SJSA1 (cell line): Measurements from ENCODE around the gene PPP1R7. TPM values are rescaled to one million over a fixed set of nuclear protein-coding genes. Genes with fewer than 3 reads are reported as not detected.

Experiments
- DNase-seq, 2 experiments: peaks; one replicate each; pipeline ENCODE4 v3.0.0-alpha.2; 2015 to 2020; ENCODE audit warnings: low spot score in 2 of 2, low read depth in 1 of 2
- H3K27ac ChIP-seq: fragments of 250-450 bp; sonication (Bioruptor Pico); 2 replicates; pipeline ENCODE4 v1.5.1; 2020; ENCODE audit warnings: mild to moderate bottlenecking, moderate library complexity
- H3K27me3 ChIP-seq: fragments of 250-450 bp; sonication (Bioruptor Pico); replicated peaks from 2 replicates; pipeline ENCODE4 v1.5.1; 2020; ENCODE audit warnings: mild to moderate bottlenecking, moderate library complexity
- H3K36me3 ChIP-seq: fragments of 250-450 bp; sonication (Bioruptor Pico); 2 replicates; pipeline ENCODE4 v1.5.1; 2020; ENCODE audit warnings: mild to moderate bottlenecking
- H3K4me1 ChIP-seq: fragments of 250-450 bp; sonication (Bioruptor Pico); replicated peaks from 2 replicates; pipeline ENCODE4 v1.6.1; 2021; ENCODE audit warnings: mild to moderate bottlenecking
- H3K4me3 ChIP-seq: fragments of 250-450 bp; sonication (Bioruptor Pico); 2 replicates; pipeline ENCODE4 v1.5.1; 2020; ENCODE audit warnings: mild to moderate bottlenecking
- H3K9me3 ChIP-seq: fragments of 250-450 bp; sonication (Bioruptor Pico); replicated peaks from 2 replicates; pipeline ENCODE4 v1.5.1; 2020; ENCODE audit warnings: mild to moderate bottlenecking
- total RNA-seq: library from RNA; depleted of rRNA; stranded (reverse); fragments of >200 nt; shearing (Covaris generic); gene quantifications from 2 replicates; pipeline ENCODE4 v1.2.3, GENCODE V29; 2014

The PPP1R7 gene
- total RNA-seq, 1 experiment from 2014 or later = 159 TPM

- DNase-seq = no peak
- no peak overlapping the region for H3K27ac ChIP-seq
- H3K4me1 ChIP-seq = no peaks in the 10 kb centered on the region
- H3K9me3 ChIP-seq = no peaks in the 10 kb centered on the region
- no peak overlapping the region for H3K4me3 ChIP-seq
- no peaks in the 10 kb centered on the region for H3K27me3 ChIP-seq
- peaks cover 49% of the 10 kb centered on the region for H3K36me3 ChIP-seq
Measured at GRCh38 chr2:241128266-241128665, 22.0 kb upstream of the PPP1R7 start.

GRCh38 chr2:241129086-241129871 is 21.0 kb upstream of the PPP1R7 start:
- Histone ChIP-seq H3K9me3 (no peaks in the 10 kb centered on the region), H3K27me3 (no peaks in the 10 kb centered on the region), H3K27ac (no peak overlapping the region), H3K36me3 (peaks cover 42% of the 10 kb centered on the region), H3K4me1 (no peaks in the 10 kb centered on the region), H3K4me3 (no peak overlapping the region)
- peak in 1 of 2 experiments; percentile 33 for DNase-seq

GRCh38 chr2:241130316-241130715 is 20.0 kb upstream of the PPP1R7 start:
- Histone ChIP-seq H3K36me3 (peaks cover 47% of the 10 kb centered on the region), H3K4me3 (no peak overlapping the region), H3K27ac (no peak overlapping the region), H3K27me3 (no peaks in the 10 kb centered on the region), H3K4me1 (no peaks in the 10 kb centered on the region), H3K9me3 (no peaks in the 10 kb centered on the region)
- peak in 1 of 2 experiments; percentile 37 for DNase-seq

- Histone ChIP-seq H3K9me3 (no peaks in the 10 kb centered on the region), H3K27me3 (no peaks in the 10 kb centered on the region), H3K4me3 (no peak overlapping the region), H3K36me3 (peaks cover 49% of the 10 kb centered on the region), H3K27ac (no peak overlapping the region), H3K4me1 (no peaks in the 10 kb centered on the region; the same call in 1 of the 2 replicates)
- no peak for DNase-seq
Measured at GRCh38 chr2:241131531-241131930, 18.7 kb upstream of the PPP1R7 start.

- H3K27me3 ChIP-seq = no peaks in the 10 kb centered on the region
- H3K4me3 ChIP-seq = no peak overlapping the region
- H3K27ac ChIP-seq = no peak overlapping the region
- H3K9me3 ChIP-seq = no peaks in the 10 kb centered on the region
- peaks cover 13% of the 10 kb centered on the region for H3K4me1 ChIP-seq
- H3K36me3 ChIP-seq = peaks cover 48% of the 10 kb centered on the region
- DNase-seq = no peak
Measured at GRCh38 chr2:241132538-241133435, 17.5 kb upstream of the PPP1R7 start.

GRCh38 chr2:241133436-241133820 is 16.8 kb upstream of the PPP1R7 start:
- H3K4me3 ChIP-seq = no peak overlapping the region
- no peaks in the 10 kb centered on the region for H3K9me3 ChIP-seq
- H3K4me1 ChIP-seq = peaks cover 19% of the 10 kb centered on the region
- no peak overlapping the region for H3K27ac ChIP-seq
- H3K27me3 ChIP-seq = no peaks in the 10 kb centered on the region
- DNase-seq = no peak
- H3K36me3 ChIP-seq = peaks cover 54% of the 10 kb centered on the region

GRCh38 chr2:241134711-241135110 is 15.6 kb upstream of the PPP1R7 start:
- no peaks in the 10 kb centered on the region for H3K27me3 ChIP-seq
- no peak overlapping the region for H3K27ac ChIP-seq
- no peak for DNase-seq
- H3K4me3 ChIP-seq = no peak overlapping the region
- peaks cover 32% of the 10 kb centered on the region for H3K4me1 ChIP-seq
- H3K9me3 ChIP-seq = no peaks in the 10 kb centered on the region
- peaks cover 57% of the 10 kb centered on the region for H3K36me3 ChIP-seq

- H3K9me3 ChIP-seq = no peaks in the 10 kb centered on the region
- H3K4me1 ChIP-seq = peaks cover 42% of the 10 kb centered on the region
Measured at GRCh38 chr2:241135737-241136136, 14.5 kb upstream of the PPP1R7 start.

GRCh38 chr2:241136191-241136590 is 14.1 kb upstream of the PPP1R7 start:
- no peaks in the 10 kb centered on the region for H3K9me3 ChIP-seq
- peaks cover 67% of the 10 kb centered on the region for H3K36me3 ChIP-seq
- no peak overlapping the region for H3K27ac ChIP-seq
- H3K27me3 ChIP-seq = no peaks in the 10 kb centered on the region
- peaks cover 47% of the 10 kb centered on the region for H3K4me1 ChIP-seq
- no peak overlapping the region for H3K4me3 ChIP-seq
- DNase-seq = no peak

More at GRCh38 chr2:241135737-241136136, 14.5 kb upstream of the PPP1R7 start:
- DNase-seq = no peak
- H3K4me3 ChIP-seq = no peak overlapping the region
- H3K36me3 ChIP-seq = peaks cover 62% of the 10 kb centered on the region
- no peak overlapping the region for H3K27ac ChIP-seq
- no peaks in the 10 kb centered on the region for H3K27me3 ChIP-seq

GRCh38 chr2:241136661-241137260 is 13.5 kb upstream of the PPP1R7 start:
- Histone ChIP-seq H3K27ac (peak overlapping the region; percentile 17; the same call in 1 of the 2 replicates), H3K27me3 (no peaks in the 10 kb centered on the region), H3K4me3 (no peak overlapping the region), H3K36me3 (peaks cover 70% of the 10 kb centered on the region), H3K9me3 (no peaks in the 10 kb centered on the region), H3K4me1 (peaks cover 47% of the 10 kb centered on the region)
- DNase-seq = no peak

- Histone ChIP-seq H3K27ac (peak overlapping the region; percentile 33), H3K27me3 (no peaks in the 10 kb centered on the region)
Measured at GRCh38 chr2:241137276-241138190, 12.7 kb upstream of the PPP1R7 start.

GRCh38 chr2:241138471-241138870 is 11.8 kb upstream of the PPP1R7 start:
- H3K9me3 ChIP-seq = no peaks in the 10 kb centered on the region
- no peak for DNase-seq
- H3K4me3 ChIP-seq = no peak overlapping the region
- H3K27me3 ChIP-seq = no peaks in the 10 kb centered on the region
- H3K4me1 ChIP-seq = peaks cover 47% of the 10 kb centered on the region
- no peak overlapping the region; the same call in 1 of the 2 replicates for H3K27ac ChIP-seq
- peaks cover 66% of the 10 kb centered on the region for H3K36me3 ChIP-seq

More at GRCh38 chr2:241137276-241138190, 12.7 kb upstream of the PPP1R7 start:
- peaks cover 74% of the 10 kb centered on the region for H3K36me3 ChIP-seq
- H3K9me3 ChIP-seq = no peaks in the 10 kb centered on the region
- peaks cover 47% of the 10 kb centered on the region for H3K4me1 ChIP-seq
- DNase-seq = peak; percentile 82 to 89
- H3K4me3 ChIP-seq = no peak overlapping the region
